ENCODE measurements around the gene FHOD3.

FHOD3 gene

GRCh38 chr18:36340246-36340645, 42.7 kb downstream of the FHOD3 start:
- DNase-seq (ENCODE audit: low read depth): peak; percentile 54
- TF ChIP-seq, protein P1, sequence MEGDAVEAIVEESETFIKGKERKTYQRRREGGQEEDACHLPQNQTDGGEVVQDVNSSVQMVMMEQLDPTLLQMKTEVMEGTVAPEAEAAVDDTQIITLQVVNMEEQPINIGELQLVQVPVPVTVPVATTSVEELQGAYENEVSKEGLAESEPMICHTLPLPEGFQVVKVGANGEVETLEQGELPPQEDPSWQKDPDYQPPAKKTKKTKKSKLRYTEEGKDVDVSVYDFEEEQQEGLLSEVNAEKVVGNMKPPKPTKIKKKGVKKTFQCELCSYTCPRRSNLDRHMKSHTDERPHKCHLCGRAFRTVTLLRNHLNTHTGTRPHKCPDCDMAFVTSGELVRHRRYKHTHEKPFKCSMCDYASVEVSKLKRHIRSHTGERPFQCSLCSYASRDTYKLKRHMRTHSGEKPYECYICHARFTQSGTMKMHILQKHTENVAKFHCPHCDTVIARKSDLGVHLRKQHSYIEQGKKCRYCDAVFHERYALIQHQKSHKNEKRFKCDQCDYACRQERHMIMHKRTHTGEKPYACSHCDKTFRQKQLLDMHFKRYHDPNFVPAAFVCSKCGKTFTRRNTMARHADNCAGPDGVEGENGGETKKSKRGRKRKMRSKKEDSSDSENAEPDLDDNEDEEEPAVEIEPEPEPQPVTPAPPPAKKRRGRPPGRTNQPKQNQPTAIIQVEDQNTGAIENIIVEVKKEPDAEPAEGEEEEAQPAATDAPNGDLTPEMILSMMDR (IDR thresholded peaks at IDR 0.05; ENCODE audit: control insufficient read depth, extremely low read depth, insufficient read depth): no peak
- no peak overlapping the region for H3K4me3 ChIP-seq (ENCODE audit: low read depth, low read length)

DNA sequence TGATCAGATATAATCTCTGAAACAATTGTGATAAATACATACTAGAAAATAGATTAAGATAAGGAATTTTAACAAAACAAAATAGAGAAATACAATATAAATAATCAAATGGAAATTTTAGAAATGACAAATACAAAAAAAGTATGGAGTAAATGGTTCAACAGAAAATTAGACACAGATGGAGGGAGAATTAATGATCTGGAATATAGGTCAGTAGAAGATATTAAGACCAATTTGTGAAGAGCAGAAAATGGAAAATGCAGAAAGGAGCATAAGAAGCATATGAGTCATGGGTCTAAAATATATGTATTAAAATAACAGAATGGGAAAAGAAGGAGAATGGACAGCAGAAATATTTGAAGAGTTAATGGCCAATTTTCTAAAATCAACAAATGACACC, 44.4 kb downstream of the FHOD3 start:
- H3K4me3 ChIP-seq (ENCODE audit: low read depth, low read length): no peak overlapping the region
- TF ChIP-seq, protein P1 (IDR thresholded peaks at IDR 0.05; ENCODE audit: control insufficient read depth, extremely low read depth, insufficient read depth): no peak
- no peak for DNase-seq (ENCODE audit: low read depth)

DNA sequence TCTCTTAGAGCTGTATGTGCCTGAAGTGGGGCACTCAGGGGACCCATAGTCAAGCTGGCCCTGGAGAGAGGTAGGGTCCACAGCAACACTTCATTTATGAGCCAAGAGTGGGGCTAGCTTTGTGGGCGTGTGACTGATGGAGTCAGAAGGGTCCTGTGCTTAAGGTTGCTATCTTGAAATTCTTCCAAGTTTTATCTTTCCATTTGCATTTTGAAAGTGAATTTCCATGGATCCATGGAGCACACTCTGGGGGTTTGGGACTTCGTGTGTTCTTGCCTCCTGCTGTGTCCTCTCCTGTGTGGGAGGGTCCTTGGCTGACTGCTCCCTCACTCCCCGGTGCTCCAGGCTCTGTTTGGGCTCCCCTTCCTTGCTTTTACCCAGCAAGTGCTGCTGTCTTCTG, 50.8 kb downstream of the FHOD3 start:
- TF ChIP-seq, protein P1 (IDR thresholded peaks at IDR 0.05; ENCODE audit: control insufficient read depth, extremely low read depth, insufficient read depth): no peak
- DNase-seq (ENCODE audit: low read depth): no peak
- H3K4me3 ChIP-seq (ENCODE audit: low read depth, low read length): no peak overlapping the region

DNA sequence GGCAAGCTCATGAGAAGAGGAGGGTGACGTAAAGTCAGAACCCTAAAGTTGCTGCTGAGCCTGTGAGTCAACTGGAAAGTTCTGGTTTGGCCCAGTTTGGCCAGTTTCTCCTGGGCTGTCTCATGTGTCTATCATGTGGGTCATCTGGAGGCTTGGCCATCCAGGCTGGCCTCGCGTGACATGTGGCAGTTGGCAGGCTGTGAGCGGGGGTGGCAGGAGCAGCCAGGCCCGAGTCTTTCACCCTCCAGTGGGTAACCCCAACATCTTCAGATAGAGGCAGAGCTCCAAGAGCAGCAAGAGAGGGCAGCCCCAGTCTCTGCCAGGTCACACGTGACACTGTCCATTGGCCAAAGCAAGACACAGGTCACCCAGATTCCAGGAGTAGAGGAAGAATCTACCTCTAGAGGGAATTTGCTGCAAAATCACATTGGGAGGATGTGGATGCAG, 51.5 kb downstream of the FHOD3 start:
- DNase-seq (ENCODE audit: low read depth): no peak
- TF ChIP-seq, protein P1 (IDR thresholded peaks at IDR 0.05; ENCODE audit: control insufficient read depth, extremely low read depth, insufficient read depth): no peak
- H3K4me3 ChIP-seq (ENCODE audit: low read depth, low read length): no peak overlapping the region

GRCh38 chr18:36349552-36349951, 52.0 kb downstream of the FHOD3 start:
- TF ChIP-seq, protein P1 (IDR thresholded peaks at IDR 0.05; ENCODE audit: control insufficient read depth, extremely low read depth, insufficient read depth): no peak
- no peak overlapping the region for H3K4me3 ChIP-seq (ENCODE audit: low read depth, low read length)
- peak; percentile 14 for DNase-seq (ENCODE audit: low read depth)

- no peak overlapping the region for H3K4me3 ChIP-seq (ENCODE audit: low read depth, low read length)
- TF ChIP-seq, protein P1 (IDR thresholded peaks at IDR 0.05; ENCODE audit: control insufficient read depth, extremely low read depth, insufficient read depth): no peak
- no peak for DNase-seq (ENCODE audit: low read depth)
Observed at GRCh38 chr18:36350251-36350651, 52.7 kb downstream of the FHOD3 start.

GRCh38 chr18:36350839-36351469, 53.4 kb downstream of the FHOD3 start:
- TF ChIP-seq, protein P1 (IDR thresholded peaks at IDR 0.05; ENCODE audit: control insufficient read depth, extremely low read depth, insufficient read depth): no peak
- H3K4me3 ChIP-seq (ENCODE audit: low read depth, low read length): no peak overlapping the region
- no peak for DNase-seq (ENCODE audit: low read depth)

Measured in LNCaP clone FGC (cell line).